ENCODE measurements around the gene CCDC51. TPM values are rescaled to one million over a fixed set of nuclear protein-coding genes. Genes with fewer than 3 reads are reported as not detected.

Gene CCDC51
- total and polyA plus RNA-seq, 9 of the 15 experiments (the other 6 are each of a cell fraction or from before 2014, with no cell fraction given): 6.5 to 18.6 (median 15.7) TPM

DNA sequence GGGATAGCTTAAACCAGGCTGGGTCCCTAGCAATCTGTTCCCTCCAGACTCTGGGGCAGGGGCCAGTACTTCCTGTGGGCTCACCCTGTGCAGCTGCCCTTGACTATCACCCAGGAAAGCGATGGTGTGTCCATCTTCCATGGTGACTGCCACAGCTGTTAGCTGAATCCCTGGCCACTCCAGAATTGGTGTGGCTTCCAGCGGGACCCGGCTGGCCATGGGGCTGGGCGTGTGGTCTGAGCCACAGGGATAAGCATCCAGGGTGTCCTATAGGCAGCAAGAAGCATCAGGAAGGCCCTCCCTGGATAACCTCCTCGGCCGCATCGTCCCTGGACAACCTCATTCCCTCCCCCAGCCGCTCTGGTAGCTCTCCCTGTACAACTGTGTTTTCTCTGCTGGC lies 17.2 kb downstream of the CCDC51 start:
- H3K9me3 ChIP-seq (replicated peaks; ENCODE audit: control insufficient read depth, insufficient read depth, low read depth, low read length): no peaks in the 10 kb centered on the region
- no peak overlapping the region for H3K4me3 ChIP-seq
- H2AFZ ChIP-seq (ENCODE audit: low read depth, low read length): no peak overlapping the region
- DNase-seq (ENCODE audit: extremely low read depth in 1 of 4, low spot score in 3 of 4) (no peak), ATAC-seq (no peak), FAIRE-seq (no peak)
- POLR2A ChIA-PET: interaction anchor here (0.6 to 1.4 kb wide), 5 partner anchors 10 to 187 kb away, joined by 3 to 4 read pairs (median 4); partner anchors contain the start of gene UQCRC1
- CTCF ChIA-PET (ENCODE audit: low intra/inter-chr PET ratio): no interaction called here
- no peaks in the 10 kb centered on the region for H3K27me3 ChIP-seq (ENCODE audit: control insufficient read depth in 2 of 2, insufficient read depth in 2 of 2, low read length in 2 of 2)
- no peaks in the 10 kb centered on the region for H4K20me1 ChIP-seq (replicated peaks; ENCODE audit: control insufficient read depth, insufficient read depth, low read length)
- H3K9me1 ChIP-seq (ENCODE audit: control insufficient read depth, insufficient read depth, low read length): no peaks in the 10 kb centered on the region
- H3K9ac ChIP-seq (ENCODE audit: insufficient read depth in 1 of 2, low read depth in 2 of 2, low read length in 2 of 2): 0 out of 4 replicates have a peak overlapping the region, but pooled peaks of 1 of the 2 experiments have one; percentile 17
- no peak overlapping the region for H3K4me2 ChIP-seq (ENCODE audit: insufficient read depth, low read length)
- no TSS peak for BruUV-seq (replicated peaks)
- WGBS (ENCODE audit: insufficient coverage, low coverage, missing lambda C conversion rate): 18% methylated on average over 3 of the region's 8 CpGs
- H3K79me2 ChIP-seq (ENCODE audit: control insufficient read depth, insufficient read depth, low read length): no peaks in the 10 kb centered on the region
- H3K4me1 ChIP-seq (replicated peaks in 1 of 2; ENCODE audit: control insufficient read depth in 2 of 2, insufficient read depth in 2 of 2, low read length in 2 of 2): peaks cover 0 to 29% of the 10 kb centered on the region in 2 experiments; a peak in 2 of 5 replicates
- H3K36me3 ChIP-seq (ENCODE audit: control insufficient read depth, insufficient read depth, low read length): no peaks in the 10 kb centered on the region
- H3K27ac ChIP-seq (ENCODE audit: extremely low read depth, low read depth, low read length): no peak overlapping the region
- intact Hi-C loops (cut with micrococcal nuclease): no loop called here
- in situ Hi-C loops (cut with MboI): no loop called here
- TF ChIP-seq, protein P1, sequence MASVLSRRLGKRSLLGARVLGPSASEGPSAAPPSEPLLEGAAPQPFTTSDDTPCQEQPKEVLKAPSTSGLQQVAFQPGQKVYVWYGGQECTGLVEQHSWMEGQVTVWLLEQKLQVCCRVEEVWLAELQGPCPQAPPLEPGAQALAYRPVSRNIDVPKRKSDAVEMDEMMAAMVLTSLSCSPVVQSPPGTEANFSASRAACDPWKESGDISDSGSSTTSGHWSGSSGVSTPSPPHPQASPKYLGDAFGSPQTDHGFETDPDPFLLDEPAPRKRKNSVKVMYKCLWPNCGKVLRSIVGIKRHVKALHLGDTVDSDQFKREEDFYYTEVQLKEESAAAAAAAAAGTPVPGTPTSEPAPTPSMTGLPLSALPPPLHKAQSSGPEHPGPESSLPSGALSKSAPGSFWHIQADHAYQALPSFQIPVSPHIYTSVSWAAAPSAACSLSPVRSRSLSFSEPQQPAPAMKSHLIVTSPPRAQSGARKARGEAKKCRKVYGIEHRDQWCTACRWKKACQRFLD (CRISPR knock-in tag; IDR thresholded peaks at IDR 0.05): no peak
- TF ChIP-seq, protein P2, sequence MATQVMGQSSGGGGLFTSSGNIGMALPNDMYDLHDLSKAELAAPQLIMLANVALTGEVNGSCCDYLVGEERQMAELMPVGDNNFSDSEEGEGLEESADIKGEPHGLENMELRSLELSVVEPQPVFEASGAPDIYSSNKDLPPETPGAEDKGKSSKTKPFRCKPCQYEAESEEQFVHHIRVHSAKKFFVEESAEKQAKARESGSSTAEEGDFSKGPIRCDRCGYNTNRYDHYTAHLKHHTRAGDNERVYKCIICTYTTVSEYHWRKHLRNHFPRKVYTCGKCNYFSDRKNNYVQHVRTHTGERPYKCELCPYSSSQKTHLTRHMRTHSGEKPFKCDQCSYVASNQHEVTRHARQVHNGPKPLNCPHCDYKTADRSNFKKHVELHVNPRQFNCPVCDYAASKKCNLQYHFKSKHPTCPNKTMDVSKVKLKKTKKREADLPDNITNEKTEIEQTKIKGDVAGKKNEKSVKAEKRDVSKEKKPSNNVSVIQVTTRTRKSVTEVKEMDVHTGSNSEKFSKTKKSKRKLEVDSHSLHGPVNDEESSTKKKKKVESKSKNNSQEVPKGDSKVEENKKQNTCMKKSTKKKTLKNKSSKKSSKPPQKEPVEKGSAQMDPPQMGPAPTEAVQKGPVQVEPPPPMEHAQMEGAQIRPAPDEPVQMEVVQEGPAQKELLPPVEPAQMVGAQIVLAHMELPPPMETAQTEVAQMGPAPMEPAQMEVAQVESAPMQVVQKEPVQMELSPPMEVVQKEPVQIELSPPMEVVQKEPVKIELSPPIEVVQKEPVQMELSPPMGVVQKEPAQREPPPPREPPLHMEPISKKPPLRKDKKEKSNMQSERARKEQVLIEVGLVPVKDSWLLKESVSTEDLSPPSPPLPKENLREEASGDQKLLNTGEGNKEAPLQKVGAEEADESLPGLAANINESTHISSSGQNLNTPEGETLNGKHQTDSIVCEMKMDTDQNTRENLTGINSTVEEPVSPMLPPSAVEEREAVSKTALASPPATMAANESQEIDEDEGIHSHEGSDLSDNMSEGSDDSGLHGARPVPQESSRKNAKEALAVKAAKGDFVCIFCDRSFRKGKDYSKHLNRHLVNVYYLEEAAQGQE (IDR thresholded peaks at IDR 0.05; ENCODE audit: borderline replicate concordance): no peak
- TF ChIP-seq, protein P2 (CRISPR knock-in tag; IDR thresholded peaks at IDR 0.05; ENCODE audit: low read depth): no peak
- TF ChIP-seq CREM (IDR thresholded peaks at IDR 0.05; ENCODE audit: low read depth) (no peak), ZKSCAN3 (CRISPR knock-in tag; IDR thresholded peaks at IDR 0.05) (no peak), MTA1 (IDR thresholded peaks at IDR 0.05; ENCODE audit: borderline replicate concordance) (no peak), HSF4 (CRISPR knock-in tag; IDR thresholded peaks at IDR 0.05; ENCODE audit: borderline replicate concordance) (no peak), ZNF77 (CRISPR knock-in tag; IDR thresholded peaks at IDR 0.05) (no peak), XRCC4 (IDR thresholded peaks at IDR 0.05; ENCODE audit: extremely low read depth, insufficient read depth, insufficient read length) (no peak), STAT5A (IDR thresholded peaks at IDR 0.05; ENCODE audit: borderline replicate concordance, low read length) (no peak), KDM1A (IDR thresholded peaks at IDR 0.05) (no peak)
- TF ChIP-seq, protein P3, sequence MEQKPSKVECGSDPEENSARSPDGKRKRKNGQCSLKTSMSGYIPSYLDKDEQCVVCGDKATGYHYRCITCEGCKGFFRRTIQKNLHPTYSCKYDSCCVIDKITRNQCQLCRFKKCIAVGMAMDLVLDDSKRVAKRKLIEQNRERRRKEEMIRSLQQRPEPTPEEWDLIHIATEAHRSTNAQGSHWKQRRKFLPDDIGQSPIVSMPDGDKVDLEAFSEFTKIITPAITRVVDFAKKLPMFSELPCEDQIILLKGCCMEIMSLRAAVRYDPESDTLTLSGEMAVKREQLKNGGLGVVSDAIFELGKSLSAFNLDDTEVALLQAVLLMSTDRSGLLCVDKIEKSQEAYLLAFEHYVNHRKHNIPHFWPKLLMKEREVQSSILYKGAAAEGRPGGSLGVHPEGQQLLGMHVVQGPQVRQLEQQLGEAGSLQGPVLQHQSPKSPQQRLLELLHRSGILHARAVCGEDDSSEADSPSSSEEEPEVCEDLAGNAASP (IDR thresholded peaks at IDR 0.05): no peak

Data from K562 (cell line).